GM19324 (cell line): ENCODE data around the gene CCDC137.

Experiments used
- ATAC-seq: cut with Tn5 transposase; IDR thresholded peaks from one replicate; pipeline ENCODE4 v1.9.1; 2021; ENCODE audit warnings: mild to moderate bottlenecking, moderate library complexity; ENCODE audit not compliant: unreplicated experiment, low FRiP score

CCDC137 gene

DNA sequence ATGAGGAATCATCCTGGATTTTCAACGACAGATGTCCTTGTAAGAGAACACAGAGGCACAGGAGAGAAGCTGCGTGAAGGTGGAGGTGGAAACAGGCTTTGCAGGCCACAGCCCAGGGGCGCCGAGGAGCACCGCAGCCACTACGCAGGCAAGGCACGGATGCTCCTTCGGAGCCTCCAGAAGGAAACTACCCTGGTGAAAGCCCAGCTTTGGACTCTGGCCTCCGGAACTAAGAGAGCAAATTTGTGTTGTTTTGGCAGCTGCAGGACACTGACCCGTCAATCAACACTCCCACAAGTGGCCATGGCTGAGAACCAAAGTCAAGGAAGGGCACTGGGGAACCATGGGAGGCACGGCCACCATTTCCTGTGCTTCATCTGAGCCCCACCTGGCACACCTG lies 13.6 kb downstream of the CCDC137 start:
- ATAC-seq, result no peak

DNA sequence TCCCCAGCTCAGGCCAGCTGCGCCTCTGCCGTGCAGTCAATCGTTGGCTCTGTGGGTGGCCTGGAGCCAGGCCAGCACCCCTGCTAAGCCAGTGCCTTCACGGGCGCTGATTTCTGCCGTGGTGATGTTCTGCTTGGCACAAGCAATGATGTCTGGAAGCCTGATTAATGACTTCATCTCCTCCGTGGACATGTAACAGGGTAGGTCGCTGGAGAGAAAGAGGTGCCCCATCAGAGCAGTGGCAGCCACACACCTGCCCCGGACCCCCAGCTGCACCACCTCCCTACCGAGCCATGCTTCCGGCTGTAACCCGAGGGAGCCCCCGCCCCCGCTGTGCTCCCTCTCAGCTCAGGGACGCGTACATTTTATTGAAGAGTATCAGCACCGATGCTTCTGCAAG lies 15.1 kb downstream of the CCDC137 start:
- no peak for ATAC-seq

DNA sequence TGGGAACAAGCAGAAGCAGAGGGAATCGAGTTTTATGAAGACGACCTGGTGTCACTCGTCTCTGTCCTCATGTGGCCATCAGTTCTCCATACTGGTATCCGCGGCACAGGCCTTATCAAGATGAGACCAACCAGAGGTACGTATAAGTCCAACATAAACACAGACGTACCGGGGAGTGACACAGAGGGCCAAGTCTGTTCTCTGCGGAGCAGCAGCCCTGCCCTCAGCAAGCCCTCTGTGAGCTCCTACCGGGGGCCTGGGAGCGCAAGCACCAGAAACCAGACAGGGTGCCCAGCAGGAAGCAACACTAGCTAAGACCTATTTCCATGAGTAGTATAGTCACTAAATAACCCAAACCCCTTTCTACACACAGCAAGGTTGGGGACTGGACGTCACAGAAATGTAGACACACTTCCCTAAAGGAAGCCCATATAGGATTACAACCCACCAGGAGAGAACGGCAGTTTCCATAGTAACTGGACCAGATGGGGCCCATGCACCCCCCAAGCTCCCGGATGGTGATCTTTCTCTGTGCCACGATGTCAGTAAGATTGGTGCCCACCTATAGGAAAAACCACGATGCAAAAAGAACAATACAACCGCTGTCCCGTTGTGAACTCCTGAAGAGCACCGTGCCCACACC lies 16.1 kb downstream of the CCDC137 start:
- ATAC-seq, result no peak

DNA sequence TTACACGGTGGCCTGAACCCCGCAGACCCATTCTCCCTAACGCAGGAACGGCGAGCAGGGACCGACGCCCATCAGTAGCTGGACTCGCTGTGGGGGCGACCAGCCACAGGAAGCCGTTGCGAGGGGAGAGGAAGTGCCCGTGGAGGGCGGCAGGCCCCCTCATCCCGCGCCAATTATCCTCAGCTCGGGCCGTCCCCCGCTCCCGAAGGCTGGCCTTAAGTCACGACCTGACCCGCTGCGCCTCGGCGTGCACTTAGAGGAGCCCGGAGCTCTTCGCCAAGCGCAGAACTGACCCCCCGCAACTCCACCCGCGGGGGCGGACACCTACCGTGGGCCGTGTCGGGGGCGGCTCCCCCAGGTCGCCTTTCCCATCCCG lies 16.7 kb downstream of the CCDC137 start:
- no peak for ATAC-seq

DNA sequence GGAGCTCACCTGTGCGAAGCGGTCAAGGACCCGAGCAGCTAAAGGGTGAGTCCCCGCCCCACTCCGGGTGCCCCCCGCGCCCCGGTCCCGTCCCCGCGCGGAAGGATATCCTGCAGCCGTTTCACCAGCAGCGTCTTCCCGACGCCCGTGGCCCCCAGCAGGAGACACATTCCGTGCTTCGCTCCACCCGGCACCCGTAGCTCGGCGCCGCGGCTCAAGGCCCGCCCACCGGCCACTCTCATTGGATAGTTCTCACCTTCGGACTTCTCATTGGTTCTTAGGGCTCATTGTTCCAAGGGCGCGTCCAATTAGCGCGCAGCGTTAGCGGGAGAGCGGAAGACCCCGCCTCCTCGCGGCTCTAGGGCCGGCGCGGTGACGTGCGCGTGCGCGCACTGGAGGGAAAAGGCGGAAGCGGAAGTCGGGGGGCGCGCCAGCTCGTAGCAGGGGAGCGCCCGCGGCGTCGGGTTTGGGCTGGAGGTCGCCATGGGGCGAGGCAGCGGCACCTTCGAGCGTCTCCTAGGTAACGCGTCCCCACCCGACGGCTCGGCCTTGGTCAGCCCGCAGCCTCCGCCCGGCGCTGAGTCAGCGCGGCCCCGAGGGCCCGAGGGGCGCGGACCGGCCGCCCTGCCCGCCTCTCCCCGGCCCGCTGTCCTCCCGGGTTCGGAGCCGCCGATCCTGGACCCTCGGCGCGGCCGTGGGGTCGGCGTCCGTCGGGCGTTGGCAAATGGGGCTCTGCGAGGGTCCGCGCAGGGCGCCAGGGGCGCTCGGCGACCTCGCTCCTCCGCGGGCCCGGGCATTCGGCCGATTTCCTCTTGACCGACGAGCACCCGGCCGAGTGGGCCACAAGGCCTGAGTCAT lies 17.3 kb downstream of the CCDC137 start, which contains the start of the genes ARL16 and HGS:
TSS of gene ARL16 (minus strand) at position 214 of the 858 bp plus-strand sequence. CDS start at position 170, 44 bp downstream.
TSS of gene HGS (plus strand) at position 428 of the 858 bp plus-strand sequence. CDS start at position 484, 56 bp downstream.
- peak; percentile 96 for ATAC-seq

DNA sequence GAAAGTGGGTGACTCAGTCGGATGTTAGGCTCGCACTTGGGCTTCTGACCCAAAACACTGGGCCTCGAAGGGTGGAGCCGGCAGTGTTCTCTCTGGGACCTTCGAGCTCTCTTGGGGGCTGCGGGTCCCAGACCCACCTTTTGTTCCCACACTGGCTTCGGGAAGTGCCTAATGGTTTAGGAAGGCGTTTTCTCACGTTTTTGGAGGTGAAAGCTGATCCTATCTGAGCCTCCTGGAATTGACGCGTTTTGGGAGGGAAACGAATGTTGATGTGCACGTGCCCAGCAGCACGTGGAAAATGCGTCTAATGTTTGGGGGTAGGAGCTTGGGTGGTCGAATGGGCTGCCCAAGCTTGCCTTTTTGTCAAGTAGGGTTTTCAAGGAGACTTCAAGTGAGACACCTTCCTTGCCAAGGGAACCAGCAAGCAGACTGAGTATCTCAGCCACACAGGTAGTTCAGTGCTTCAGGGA lies 17.9 kb downstream of the CCDC137 start:
- ATAC-seq, result no peak

- no peak for ATAC-seq
Observed at GRCh38 chr17:81685108-81685507, 18.6 kb downstream of the CCDC137 start.

DNA sequence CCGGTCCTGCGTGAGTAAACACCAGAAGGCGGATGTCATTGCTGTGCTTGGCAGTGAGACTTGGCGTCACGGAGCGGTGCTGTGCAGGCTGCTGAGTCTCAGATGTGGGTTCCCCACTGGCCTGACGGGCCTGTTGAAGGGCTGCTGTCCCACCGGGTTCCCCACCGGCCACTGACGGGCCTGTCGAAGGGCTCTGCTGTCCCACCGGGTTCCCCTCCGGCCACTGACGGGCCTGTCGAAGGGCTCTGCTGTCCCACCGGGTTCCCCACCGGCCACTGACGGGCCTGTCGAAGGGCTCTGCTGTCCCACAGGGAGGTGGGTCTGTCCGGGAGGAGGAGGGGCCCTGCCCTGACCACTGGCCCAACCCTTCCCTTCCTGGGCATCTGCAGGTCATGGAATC lies 20.1 kb downstream of the CCDC137 start:
- ATAC-seq, result no peak

DNA sequence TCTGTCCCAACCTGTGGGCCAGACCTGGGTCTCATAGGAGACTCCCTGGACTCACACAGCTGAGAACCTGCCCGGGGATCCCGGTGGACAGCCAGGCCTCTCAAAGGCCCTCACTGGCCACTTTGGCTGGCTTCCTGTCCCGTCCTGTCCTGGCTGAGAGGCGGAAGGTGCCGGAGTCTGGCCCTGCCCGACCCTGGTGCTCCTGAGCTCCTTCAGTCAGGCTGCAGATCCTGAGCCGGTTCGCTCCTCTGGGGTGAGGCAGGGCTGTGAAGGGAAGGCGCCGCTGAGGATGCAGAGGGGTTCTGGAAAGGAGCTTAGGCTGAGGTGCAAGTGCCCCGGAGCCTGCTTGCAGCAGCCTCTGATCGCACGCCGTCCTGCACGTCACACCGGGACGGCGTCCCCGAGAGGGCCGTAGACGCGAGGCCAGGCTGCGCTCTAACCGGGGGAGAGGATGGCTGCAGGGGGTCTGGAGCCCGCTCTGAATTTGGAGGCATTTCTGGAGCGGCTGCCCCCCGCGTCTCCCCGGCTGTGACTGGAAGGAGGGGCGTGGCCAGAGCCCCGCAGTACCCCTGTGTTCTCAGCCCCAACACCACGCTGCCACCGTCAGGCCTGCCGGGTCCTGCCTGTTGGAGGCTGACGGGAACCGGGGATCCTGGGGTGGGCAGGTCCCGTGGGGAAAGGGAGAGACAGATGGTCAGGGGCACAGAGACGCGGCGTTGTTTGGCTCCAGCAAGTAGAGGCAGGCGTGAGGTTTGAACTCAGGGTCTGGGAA lies 21.4 kb downstream of the CCDC137 start:
- no peak for ATAC-seq

DNA sequence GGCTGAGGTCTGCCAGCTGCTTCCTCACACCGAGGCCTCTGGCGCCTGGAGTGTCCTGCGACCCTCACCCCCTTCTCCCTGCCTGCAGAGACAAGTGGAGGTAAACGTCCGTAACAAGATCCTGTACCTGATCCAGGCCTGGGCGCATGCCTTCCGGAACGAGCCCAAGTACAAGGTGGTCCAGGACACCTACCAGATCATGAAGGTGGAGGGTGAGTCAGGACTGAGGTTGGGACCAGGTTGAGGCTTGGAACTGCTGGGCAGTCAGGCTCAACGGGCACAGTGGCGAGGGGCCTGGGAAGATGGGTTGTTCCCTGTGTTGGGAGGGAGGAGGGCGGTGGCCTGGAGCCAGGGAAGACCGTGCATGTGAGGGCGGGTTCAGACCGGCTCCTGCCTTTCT lies 22.1 kb downstream of the CCDC137 start:
- ATAC-seq, result no peak

GRCh38 chr17:81690066-81690465 lies 23.5 kb downstream of the CCDC137 start:
- no peak for ATAC-seq

- no peak for ATAC-seq
Observed at GRCh38 chr17:81690549-81690948, 24.0 kb downstream of the CCDC137 start.

DNA sequence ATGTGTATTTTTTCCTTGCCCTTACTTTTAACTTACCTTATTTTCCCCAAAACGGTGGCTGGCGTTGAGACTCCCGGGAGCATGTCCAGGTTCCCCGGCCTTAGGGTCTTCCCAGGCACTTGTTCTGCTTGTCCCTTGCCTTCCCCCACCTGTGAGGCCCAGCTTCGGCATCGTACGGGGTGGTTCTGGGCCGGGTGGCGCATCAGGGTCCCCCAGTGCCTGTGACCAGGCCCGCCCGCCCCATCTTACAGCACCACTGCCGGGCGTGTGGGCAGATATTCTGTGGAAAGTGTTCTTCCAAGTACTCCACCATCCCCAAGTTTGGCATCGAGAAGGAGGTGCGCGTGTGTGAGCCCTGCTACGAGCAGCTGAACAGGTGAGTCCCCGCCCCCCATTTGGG lies 24.7 kb downstream of the CCDC137 start:
- no peak for ATAC-seq

DNA sequence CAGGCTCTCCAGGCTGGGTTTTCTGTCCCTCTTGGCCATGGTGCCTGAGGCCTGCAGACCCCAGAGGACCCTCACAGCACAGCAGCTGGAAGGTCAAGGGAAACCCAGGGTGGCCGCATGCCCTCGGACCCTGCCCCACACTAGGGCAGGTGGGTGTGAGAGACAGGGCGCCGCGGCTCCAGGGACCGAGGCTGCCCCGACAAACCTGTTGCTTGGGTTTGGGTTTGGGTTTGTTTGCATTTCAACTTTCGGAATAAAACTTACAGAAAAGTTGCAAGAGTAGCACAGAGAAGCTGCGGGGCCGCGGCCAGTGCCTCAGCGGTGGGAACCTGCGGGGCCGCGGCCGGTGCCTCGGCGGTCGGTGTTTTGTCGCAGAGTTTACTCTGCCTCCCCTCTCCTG lies 25.1 kb downstream of the CCDC137 start:
- ATAC-seq, result no peak

DNA sequence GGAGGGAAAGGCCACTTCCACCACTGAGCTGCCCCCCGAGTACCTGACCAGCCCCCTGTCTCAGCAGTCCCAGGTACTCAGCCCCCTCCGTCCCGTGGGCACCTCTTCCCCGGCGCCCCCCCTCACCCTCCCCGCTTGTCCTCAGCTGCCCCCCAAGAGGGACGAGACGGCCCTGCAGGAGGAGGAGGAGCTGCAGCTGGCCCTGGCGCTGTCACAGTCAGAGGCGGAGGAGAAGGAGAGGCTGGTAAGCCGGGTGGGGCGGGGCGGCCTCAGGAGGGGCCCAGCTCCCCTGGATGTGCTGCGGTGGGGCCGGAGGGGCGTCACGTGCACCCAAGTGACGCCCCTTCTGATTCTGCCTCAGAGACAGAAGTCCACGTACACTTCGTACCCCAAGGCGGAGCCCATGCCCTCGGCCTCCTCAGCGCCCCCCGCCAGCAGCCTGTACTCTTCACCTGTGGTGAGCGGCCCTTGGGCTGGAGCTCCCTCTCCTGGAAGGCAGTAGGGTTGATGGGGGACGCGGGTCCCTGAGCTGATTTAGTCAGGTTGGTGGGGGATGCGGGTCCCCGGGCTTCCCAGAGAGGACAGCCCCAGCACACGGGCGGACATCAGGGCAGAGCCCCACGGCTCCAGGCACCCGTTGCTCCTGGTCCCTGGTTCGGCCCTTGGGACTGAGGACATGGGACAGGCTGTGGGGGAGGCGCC lies 27.1 kb downstream of the CCDC137 start:
- no peak for ATAC-seq

DNA sequence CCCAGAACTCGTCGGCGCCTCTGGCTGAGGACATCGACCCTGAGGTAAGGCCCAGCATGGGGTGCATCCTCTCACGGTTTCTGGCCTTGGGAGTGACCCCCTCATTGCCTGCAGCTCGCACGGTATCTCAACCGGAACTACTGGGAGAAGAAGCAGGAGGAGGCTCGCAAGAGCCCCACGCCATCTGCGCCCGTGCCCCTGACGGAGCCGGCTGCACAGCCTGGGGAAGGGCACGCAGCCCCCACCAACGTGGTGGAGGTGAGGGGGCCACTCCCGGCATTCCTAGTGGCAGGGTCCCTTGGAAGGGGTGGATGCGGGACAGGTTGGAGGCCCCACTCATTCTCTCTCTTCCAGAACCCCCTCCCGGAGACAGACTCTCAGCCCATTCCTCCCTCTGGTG lies 28.3 kb downstream of the CCDC137 start:
- no peak for ATAC-seq

DNA sequence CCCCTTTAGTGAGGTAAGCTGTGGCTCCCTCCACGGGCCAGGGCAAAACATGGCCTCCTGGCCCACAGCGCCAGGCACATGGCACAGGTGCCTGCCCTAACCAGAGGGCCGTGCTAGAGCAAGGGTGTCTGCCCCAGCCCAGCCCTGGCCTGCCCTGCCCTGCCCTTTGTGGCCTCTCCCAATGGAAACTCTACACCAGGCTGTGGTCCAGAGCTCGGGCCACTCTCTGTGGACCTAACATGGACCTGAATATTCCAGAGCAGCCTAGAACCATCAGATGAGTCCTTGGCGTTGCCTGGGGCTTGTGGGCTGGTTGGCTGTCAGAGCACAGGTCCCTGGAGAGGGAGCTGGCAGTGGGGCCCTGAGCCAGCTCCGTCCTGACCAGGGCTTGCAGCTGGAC lies 28.7 kb downstream of the CCDC137 start:
- ATAC-seq, result no peak

DNA sequence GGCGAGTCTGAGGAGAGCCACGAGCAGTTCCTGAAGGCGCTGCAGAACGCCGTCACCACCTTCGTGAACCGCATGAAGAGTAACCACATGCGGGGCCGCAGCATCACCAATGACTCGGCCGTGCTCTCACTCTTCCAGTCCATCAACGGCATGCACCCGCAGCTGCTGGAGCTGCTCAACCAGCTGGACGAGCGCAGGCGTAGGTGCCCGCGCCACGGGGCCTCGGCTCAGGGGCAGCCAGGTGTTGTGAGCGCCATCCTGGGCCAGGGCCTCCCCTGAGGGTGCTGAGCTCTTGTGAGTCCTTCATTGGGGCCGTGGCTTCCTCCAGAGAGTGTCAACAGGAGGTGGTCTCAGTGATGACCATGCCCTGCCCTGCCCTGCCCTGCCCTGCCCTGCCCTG lies 29.3 kb downstream of the CCDC137 start:
- ATAC-seq, result no peak

DNA sequence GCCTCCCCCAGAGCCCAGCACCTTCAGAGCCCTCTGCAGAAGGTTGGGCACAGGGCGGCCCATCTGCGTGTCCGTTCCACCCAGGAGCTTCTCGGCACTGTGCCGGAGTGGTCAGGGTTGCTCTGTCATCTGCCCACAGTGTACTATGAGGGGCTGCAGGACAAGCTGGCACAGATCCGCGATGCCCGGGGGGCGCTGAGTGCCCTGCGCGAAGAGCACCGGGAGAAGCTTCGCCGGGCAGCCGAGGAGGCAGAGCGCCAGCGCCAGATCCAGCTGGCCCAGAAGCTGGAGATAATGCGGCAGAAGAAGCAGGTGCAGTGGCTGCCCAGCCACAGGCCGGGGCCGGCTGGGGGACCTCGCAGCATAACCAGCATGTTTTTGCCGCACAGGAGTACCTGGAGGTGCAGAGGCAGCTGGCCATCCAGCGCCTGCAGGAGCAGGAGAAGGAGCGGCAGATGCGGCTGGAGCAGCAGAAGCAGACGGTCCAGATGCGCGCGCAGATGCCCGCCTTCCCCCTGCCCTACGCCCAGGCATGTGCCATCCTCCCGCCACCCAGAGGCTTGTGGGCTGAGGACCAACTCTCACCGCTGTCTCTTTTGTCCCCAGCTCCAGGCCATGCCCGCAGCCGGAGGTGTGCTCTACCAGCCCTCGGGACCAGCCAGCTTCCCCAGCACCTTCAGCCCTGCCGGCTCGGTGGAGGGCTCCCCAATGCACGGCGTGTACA lies 29.8 kb downstream of the CCDC137 start:
- ATAC-seq, result no peak
